SHP77 (cell line): ENCODE measurements around the gene MISP3.
A peak's percentile ranks its signal among the peaks of the same experiment; 100 is the strongest.

Experiments used
- DNase-seq, 2 experiments: peaks; one replicate each; lab custom pipeline; 2025; lab: John Stamatoyannopoulos, UW

Gene MISP3

GRCh38 chr19:14102756-14103155 is 30.2 kb downstream of the MISP3 start:
- DNase-seq = no peak

- no peak for DNase-seq
These were observed 30.7 kb downstream of the MISP3 start for GRCh38 chr19:14103310-14103709.

GRCh38 chr19:14105680-14106079 is 33.1 kb downstream of the MISP3 start:
- no peak for DNase-seq

- no peak for DNase-seq
These were observed 34.3 kb downstream of the MISP3 start for GRCh38 chr19:14106840-14107239.

- no peak for DNase-seq
These were observed 35.2 kb downstream of the MISP3 start for GRCh38 chr19:14107581-14108461.

GRCh38 chr19:14110650-14111049 is 38.1 kb downstream of the MISP3 start:
- DNase-seq = no peak

- DNase-seq = no peak
These were observed 38.9 kb downstream of the MISP3 start for GRCh38 chr19:14111486-14111885.

GRCh38 chr19:14112051-14112808 is 39.6 kb downstream of the MISP3 start:
- no peak for DNase-seq

- no peak for DNase-seq
These were observed 40.3 kb downstream of the MISP3 start for GRCh38 chr19:14112809-14113385.

- DNase-seq = no peak
These were observed 41.3 kb downstream of the MISP3 start for GRCh38 chr19:14113762-14114414.

- no peak for DNase-seq
These were observed 41.9 kb downstream of the MISP3 start for GRCh38 chr19:14114439-14114838.

- DNase-seq = no peak
These were observed 42.3 kb downstream of the MISP3 start for GRCh38 chr19:14114854-14115253.

- no peak for DNase-seq
These were observed 43.2 kb downstream of the MISP3 start for GRCh38 chr19:14115756-14116155.

- DNase-seq = no peak
These were observed 43.9 kb downstream of the MISP3 start for GRCh38 chr19:14116525-14116917.

- no peak for DNase-seq
These were observed 44.5 kb downstream of the MISP3 start for GRCh38 chr19:14116918-14117578.

- DNase-seq = peak; percentile 95 to 98
These were observed 45.1 kb downstream of the MISP3 start, which contains the start of gene PRKACA for GRCh38 chr19:14117668-14118164. TSS of gene PRKACA (minus strand) at chr19:14117762. CDS start at chr19:14117547, 215 bp downstream.

GRCh38 chr19:14118165-14119051 is 45.8 kb downstream of the MISP3 start:
- DNase-seq = peak; percentile 50 to 56

- no peak for DNase-seq
These were observed 46.6 kb downstream of the MISP3 start for GRCh38 chr19:14119146-14119545.

GRCh38 chr19:14119644-14120496 is 47.3 kb downstream of the MISP3 start:
- DNase-seq = no peak

- no peak for DNase-seq
These were observed 47.9 kb downstream of the MISP3 start for GRCh38 chr19:14120497-14120780.
